SIG-M5 treated with dmso at 0.1 percent for 504 hours (cell line): ENCODE data around the gene NEUROG1.

Source experiments
- DNase-seq: peaks from one replicate; lab custom pipeline; 2025; ENCODE audit not compliant: unreplicated experiment; lab: John Stamatoyannopoulos, UW

NEUROG1 gene

GRCh38 chr5:135565266-135565665 is 29.5 kb upstream of the NEUROG1 start:
- no peak for DNase-seq

- DNase-seq: no peak
Observed at GRCh38 chr5:135564331-135564730, 28.6 kb upstream of the NEUROG1 start.

GRCh38 chr5:135561266-135561665 is 25.5 kb upstream of the NEUROG1 start:
- no peak for DNase-seq

GRCh38 chr5:135560858-135561257 is 25.1 kb upstream of the NEUROG1 start:
- peak; percentile 92 for DNase-seq

GRCh38 chr5:135559354-135559753 is 23.6 kb upstream of the NEUROG1 start:
- DNase-seq: no peak

- DNase-seq: no peak
Observed at GRCh38 chr5:135557076-135557838, 21.5 kb upstream of the NEUROG1 start.

- DNase-seq: no peak
Observed at GRCh38 chr5:135556620-135557019, 20.9 kb upstream of the NEUROG1 start.

GRCh38 chr5:135555530-135555929 is 19.8 kb upstream of the NEUROG1 start:
- DNase-seq: no peak

GRCh38 chr5:135553688-135554462 is 18.1 kb upstream of the NEUROG1 start:
- DNase-seq: peak; percentile 14

GRCh38 chr5:135551593-135552447 is 16.1 kb upstream of the NEUROG1 start:
- peak; percentile 72 for DNase-seq

- no peak for DNase-seq
Observed at GRCh38 chr5:135549413-135549812, 13.6 kb upstream of the NEUROG1 start.

- DNase-seq: no peak
Observed at GRCh38 chr5:135547590-135548254, 12.0 kb upstream of the NEUROG1 start.

- DNase-seq: no peak
Observed at GRCh38 chr5:135546912-135547311, 11.1 kb upstream of the NEUROG1 start.

GRCh38 chr5:135546101-135546500 is 10.3 kb upstream of the NEUROG1 start:
- DNase-seq: no peak

GRCh38 chr5:135545099-135545498 is 9.3 kb upstream of the NEUROG1 start:
- DNase-seq: no peak

GRCh38 chr5:135543485-135544304 is 7.9 kb upstream of the NEUROG1 start:
- no peak for DNase-seq

- DNase-seq: no peak
Observed at GRCh38 chr5:135543001-135543484, 7.3 kb upstream of the NEUROG1 start.

GRCh38 chr5:135541807-135542502 is 6.2 kb upstream of the NEUROG1 start:
- DNase-seq: no peak

GRCh38 chr5:135539430-135540005 is 3.8 kb upstream of the NEUROG1 start:
- DNase-seq: no peak
